HepG2 (cell line): ENCODE measurements around the gene PPIG. TPM values are rescaled to one million over a fixed set of nuclear protein-coding genes. Genes with fewer than 3 reads are reported as not detected.

Experiments
- AHR ChIP-seq: IDR thresholded peaks from 2 replicates; pipeline ENCODE4 v1.6.1; 2018; ENCODE audit warnings: missing genetic modification reagents, missing compliant biosample characterization
- CTCF ChIP-seq: sonication (generic); formaldehyde crosslinking; IDR thresholded peaks from 2 replicates; pipeline ENCODE4 v1.5.0; 2020; ENCODE audit warnings: mild to moderate bottlenecking, missing genetic modification reagents, moderate library complexity
- GABPB1 ChIP-seq: IDR thresholded peaks from 2 replicates; pipeline ENCODE4 v1.6.1; 2016; ENCODE audit warnings: mild to moderate bottlenecking, missing genetic modification reagents, moderate library complexity, missing compliant biosample characterization
- HIVEP1 ChIP-seq: sonication (generic); formaldehyde crosslinking; IDR thresholded peaks from 2 replicates; pipeline ENCODE4 v1.4.0; 2020; ENCODE audit warnings: mild to moderate bottlenecking, missing genetic modification reagents
- MLLT10 ChIP-seq: sonication (generic); formaldehyde crosslinking; IDR thresholded peaks from 2 replicates; pipeline ENCODE4 v1.4.0; 2020; ENCODE audit warnings: missing genetic modification reagents
- PHB2 ChIP-seq: fragments of 450-650 bp; IDR thresholded peaks from 2 replicates; pipeline ENCODE4 v1.6.1; 2018; ENCODE audit not compliant: partially characterized antibody
- POLR2G ChIP-seq: fragments of 200-400 bp; formaldehyde crosslinking; IDR thresholded peaks from 2 replicates; pipeline ENCODE4 v1.6.1; 2018; ENCODE audit warnings: mild to moderate bottlenecking, low read depth, low read length, moderate library complexity
- RBFOX2 ChIP-seq: fragments of 200-400 bp; formaldehyde crosslinking; IDR thresholded peaks from 2 replicates; pipeline ENCODE4 v1.6.1; 2017; ENCODE audit warnings: low read depth, mild to moderate bottlenecking, low read length
- RNF2 ChIP-seq: fragments of 450-650 bp; conservative IDR thresholded peaks from 2 replicates; pipeline ENCODE4 v1.6.1; 2016; ENCODE audit warnings: low read depth
- SP1 ChIP-seq, 2 experiments: fragments of 450-650 bp in 1 of 2; sonication (generic) in 1 of 2; formaldehyde crosslinking in 1 of 2; IDR thresholded peaks; 2 replicates each; pipeline versions ENCODE4 v1.4.0 to v1.6.1; 2016 to 2020; ENCODE audit warnings: missing genetic modification reagents in 1 of 2
- SP4 ChIP-seq: sonication (generic); formaldehyde crosslinking; IDR thresholded peaks from 2 replicates; pipeline ENCODE4 v1.8.1; 2023; ENCODE audit warnings: mild to moderate bottlenecking, missing genetic modification reagents
- SRSF4 ChIP-seq: fragments of 200-400 bp; formaldehyde crosslinking; IDR thresholded peaks from one replicate; pipeline ENCODE4 v1.6.1; 2018; ENCODE audit warnings: mild to moderate bottlenecking, low read depth, low read length, moderate library complexity; ENCODE audit not compliant: poor library complexity, severe bottlenecking
- THRA ChIP-seq: sonication (generic); formaldehyde crosslinking; IDR thresholded peaks from 2 replicates; pipeline ENCODE4 v1.4.0; 2020; ENCODE audit warnings: missing genetic modification reagents, borderline replicate concordance
- U2AF2 ChIP-seq: fragments of 200-400 bp; formaldehyde crosslinking; IDR thresholded peaks from 2 replicates; pipeline ENCODE4 v1.6.1; 2017; ENCODE audit warnings: low read depth, mild to moderate bottlenecking, low read length
- XRCC5 ChIP-seq: fragments of 200-400 bp; formaldehyde crosslinking; optimal IDR thresholded peaks from 2 replicates; pipeline ENCODE3; 2017; ENCODE audit warnings: mild to moderate bottlenecking, low read length
- ZFP36L1 ChIP-seq: sonication (generic); formaldehyde crosslinking; IDR thresholded peaks from 2 replicates; pipeline ENCODE4 v1.8.0; 2022; ENCODE audit warnings: mild to moderate bottlenecking, missing genetic modification reagents, moderate library complexity
- ZNF121 ChIP-seq: sonication (generic); formaldehyde crosslinking; IDR thresholded peaks from 2 replicates; pipeline ENCODE4 v1.5.0; 2020; ENCODE audit warnings: mild to moderate bottlenecking, missing genetic modification reagents
- ZNF264 ChIP-seq: sonication (generic); formaldehyde crosslinking; IDR thresholded peaks from 2 replicates; pipeline ENCODE4 v1.4.0; 2020; ENCODE audit warnings: missing genetic modification reagents
- ZNF292 ChIP-seq: sonication (generic); formaldehyde crosslinking; IDR thresholded peaks from 2 replicates; pipeline ENCODE4 v1.8.1; 2022; ENCODE audit warnings: mild to moderate bottlenecking, low read depth, missing genetic modification reagents, borderline replicate concordance
- ZNF333 ChIP-seq: sonication (generic); formaldehyde crosslinking; IDR thresholded peaks from 2 replicates; pipeline ENCODE4 v1.4.0; 2020; ENCODE audit warnings: mild to moderate bottlenecking, missing genetic modification reagents, borderline replicate concordance
- ZNF335 ChIP-seq: sonication (generic); formaldehyde crosslinking; IDR thresholded peaks from 2 replicates; pipeline ENCODE4 v1.4.0; 2020; ENCODE audit warnings: missing genetic modification reagents
- ZNF354B ChIP-seq: sonication (generic); formaldehyde crosslinking; IDR thresholded peaks from 2 replicates; pipeline ENCODE4 v1.8.0; 2022; ENCODE audit warnings: mild to moderate bottlenecking, missing genetic modification reagents
- ZNF44 ChIP-seq: sonication (generic); formaldehyde crosslinking; IDR thresholded peaks from 2 replicates; pipeline ENCODE4 v1.5.1; 2020; ENCODE audit warnings: mild to moderate bottlenecking, missing genetic modification reagents
- ZNF552 ChIP-seq: sonication (generic); formaldehyde crosslinking; IDR thresholded peaks from 2 replicates; pipeline ENCODE4 v1.9.0; 2022; ENCODE audit warnings: missing genetic modification reagents, mild to moderate bottlenecking, borderline replicate concordance
- ZNF580 ChIP-seq: IDR thresholded peaks from 2 replicates; pipeline ENCODE4 v1.6.1; 2016; ENCODE audit warnings: low read depth, borderline replicate concordance
- ZNF746 ChIP-seq: sonication (generic); formaldehyde crosslinking; IDR thresholded peaks from 2 replicates; pipeline ENCODE4 v1.8.0; 2022; ENCODE audit warnings: mild to moderate bottlenecking, missing genetic modification reagents
- ZNF792 ChIP-seq: IDR thresholded peaks from 2 replicates; pipeline ENCODE4 v1.6.1; 2016
- ZSCAN29 ChIP-seq: sonication (generic); formaldehyde crosslinking; conservative IDR thresholded peaks from 2 replicates; pipeline ENCODE4 v1.4.0; 2020; ENCODE audit warnings: mild to moderate bottlenecking, missing genetic modification reagents
- polyA plus RNA-seq, 8 experiments: library from polyadenylated mRNA; depleted of rRNA in 3 of 8; stranded (reverse) in 7 of 8; unstranded in 1 of 8; fragments of >200 nt; fragmentation: Illumina TruSeq in 4 of 8; extraction: Trizol in 4 of 8; gene quantifications; 2 replicates each; pipeline versions ENCODE4 v1.2.1 to v1.2.3, GENCODE V29; 2011 to 2016; ENCODE audit warnings: low read depth in 4 of 8, missing spikeins in 1 of 8, mixed read lengths in 1 of 8; ENCODE audit not compliant: insufficient read depth in 1 of 8
- total RNA-seq, 5 experiments: library from RNA; depleted of rRNA; stranded (reverse); fragments of >200 nt; fragmentation: Illumina TruSeq; extraction: Trizol; gene quantifications; 2 replicates each; pipeline ENCODE4 v1.2.3, GENCODE V29; 2016; ENCODE audit warnings: low read depth in 1 of 5

Gene PPIG
- total and polyA plus RNA-seq, 2 of the 13 experiments (the other 11 are each of a cell fraction or from before 2014, with no cell fraction given) = 31.3 to 81.0 TPM

- TF ChIP-seq ZNF746 (CRISPR knock-in tag) (peak; percentile 81), AHR (peak; percentile 43; the same call in 1 of the 2 replicates), MLLT10 (no peak), HIVEP1 (peak; percentile 86), ZNF792 (CRISPR knock-in tag) (peak; percentile 53; the same call in 1 of the 2 replicates), XRCC5 (peak; percentile 18), ZNF354B (CRISPR knock-in tag) (0 out of 2 replicates have a peak, but pooled peaks have one; percentile 15), ZFP36L1 (CRISPR knock-in tag) (peak; percentile 94), ZNF552 (peak; percentile 94), ZNF121 (no peak), ZNF580 (CRISPR knock-in tag) (peak; percentile 93; the same call in 1 of the 2 replicates), ZNF333 (CRISPR knock-in tag) (peak; percentile 93; the same call in 1 of the 2 replicates), SP1 (IDR thresholded peaks at IDR 0.05) (no peak), SP1 (CRISPR knock-in tag; IDR thresholded peaks at IDR 0.05) (peak; percentile 72), U2AF2 (no peak), RBFOX2 (peak; percentile 84), ZNF264 (CRISPR knock-in tag) (peak; percentile 35), RNF2 (peak; percentile 32; the same call in 1 of the 2 replicates), THRA (peak; percentile 70), SP4 (peak; percentile 80), PHB2 (no peak), ZNF335 (CRISPR knock-in tag) (peak; percentile 76; the same call in 1 of the 2 replicates), ZSCAN29 (peak; percentile 85; the same call in 1 of the 2 replicates), ZNF292 (CRISPR knock-in tag) (peak; percentile 65), CTCF (CRISPR knock-in tag) (peak; percentile 14; the same call in 1 of the 2 replicates), ZNF44 (CRISPR knock-in tag) (peak; percentile 75; the same call in 1 of the 2 replicates), GABPB1 (peak; percentile 100), SRSF4 (no peak), POLR2G (peak; percentile 91)
Measured at GRCh38 chr2:169584005-169584877, at the start of gene PPIG (continued).
